Measurements from ENCODE around the gene B4GALT4.

DNA sequence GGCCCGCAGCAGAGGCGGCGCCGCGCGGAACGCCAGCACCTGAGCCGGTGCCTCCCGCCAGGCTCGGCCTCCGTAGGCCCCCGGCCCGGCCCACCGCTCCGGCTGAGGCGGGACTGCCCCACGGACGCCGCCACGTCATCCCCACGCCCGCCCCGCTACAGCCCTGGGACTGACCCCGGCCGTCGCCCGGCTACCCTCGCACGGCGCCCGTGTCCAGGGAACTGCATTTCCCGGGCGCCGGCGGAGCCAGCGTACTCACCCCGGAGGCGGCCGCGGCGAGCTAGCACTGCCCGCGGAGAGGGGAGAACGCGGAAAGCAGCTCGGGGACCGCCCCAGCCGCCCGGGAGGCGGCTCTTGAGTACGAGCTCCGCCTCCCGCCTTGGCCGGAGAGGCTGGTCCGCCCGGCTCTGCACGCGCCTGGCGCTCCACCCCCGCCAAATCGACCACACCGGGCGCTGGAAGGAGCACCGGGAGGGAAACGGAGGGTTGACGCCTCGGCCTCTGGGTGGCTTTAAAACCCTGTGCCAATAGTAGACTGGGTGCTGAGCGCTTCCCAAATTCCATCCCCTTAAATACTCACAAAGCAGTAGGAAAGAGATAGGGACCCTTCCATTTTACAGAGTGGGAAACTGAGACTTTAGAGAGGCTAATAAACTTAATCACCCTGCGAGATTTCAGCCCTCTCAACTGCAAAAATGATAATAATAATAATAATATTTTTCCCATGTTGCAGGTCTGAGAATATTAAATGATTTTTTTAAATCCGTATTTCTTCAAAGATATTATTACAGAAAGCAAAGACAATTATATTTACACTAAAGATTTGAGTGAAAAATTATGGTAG is at the start of gene B4GALT4:
- TF ChIP-seq POLR2A (IDR thresholded peaks at IDR 0.05; ENCODE audit: low read length) (peak; percentile 80), RFX5 (IDR thresholded peaks at IDR 0.05) (no peak), KDM1A (IDR thresholded peaks at IDR 0.05; ENCODE audit: low read depth) (peak; percentile 88), RAD21 (conservative IDR thresholded peaks at IDR 0.05 in 1 of 2, IDR thresholded peaks at IDR 0.05 in 1 of 2) (peak in 1 of 2 experiments; percentile 10; a peak in 1 of 5 replicates), MYC (IDR thresholded peaks at IDR 0.05; ENCODE audit: borderline replicate concordance, low read length) (no peak), BHLHE40 (IDR thresholded peaks at IDR 0.05; ENCODE audit: low read depth, low read length) (peak; percentile 33; the same call in 1 of the 2 replicates), EHMT2 (IDR thresholded peaks at IDR 0.05; ENCODE audit: low read depth) (no peak)
- TF ChIP-seq, protein P1, sequence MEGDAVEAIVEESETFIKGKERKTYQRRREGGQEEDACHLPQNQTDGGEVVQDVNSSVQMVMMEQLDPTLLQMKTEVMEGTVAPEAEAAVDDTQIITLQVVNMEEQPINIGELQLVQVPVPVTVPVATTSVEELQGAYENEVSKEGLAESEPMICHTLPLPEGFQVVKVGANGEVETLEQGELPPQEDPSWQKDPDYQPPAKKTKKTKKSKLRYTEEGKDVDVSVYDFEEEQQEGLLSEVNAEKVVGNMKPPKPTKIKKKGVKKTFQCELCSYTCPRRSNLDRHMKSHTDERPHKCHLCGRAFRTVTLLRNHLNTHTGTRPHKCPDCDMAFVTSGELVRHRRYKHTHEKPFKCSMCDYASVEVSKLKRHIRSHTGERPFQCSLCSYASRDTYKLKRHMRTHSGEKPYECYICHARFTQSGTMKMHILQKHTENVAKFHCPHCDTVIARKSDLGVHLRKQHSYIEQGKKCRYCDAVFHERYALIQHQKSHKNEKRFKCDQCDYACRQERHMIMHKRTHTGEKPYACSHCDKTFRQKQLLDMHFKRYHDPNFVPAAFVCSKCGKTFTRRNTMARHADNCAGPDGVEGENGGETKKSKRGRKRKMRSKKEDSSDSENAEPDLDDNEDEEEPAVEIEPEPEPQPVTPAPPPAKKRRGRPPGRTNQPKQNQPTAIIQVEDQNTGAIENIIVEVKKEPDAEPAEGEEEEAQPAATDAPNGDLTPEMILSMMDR (IDR thresholded peaks at IDR 0.05), result no peak
- TF ChIP-seq, protein P2, sequence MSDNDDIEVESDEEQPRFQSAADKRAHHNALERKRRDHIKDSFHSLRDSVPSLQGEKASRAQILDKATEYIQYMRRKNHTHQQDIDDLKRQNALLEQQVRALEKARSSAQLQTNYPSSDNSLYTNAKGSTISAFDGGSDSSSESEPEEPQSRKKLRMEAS (IDR thresholded peaks at IDR 0.05), result peak; percentile 96
- TF ChIP-seq, protein P3, sequence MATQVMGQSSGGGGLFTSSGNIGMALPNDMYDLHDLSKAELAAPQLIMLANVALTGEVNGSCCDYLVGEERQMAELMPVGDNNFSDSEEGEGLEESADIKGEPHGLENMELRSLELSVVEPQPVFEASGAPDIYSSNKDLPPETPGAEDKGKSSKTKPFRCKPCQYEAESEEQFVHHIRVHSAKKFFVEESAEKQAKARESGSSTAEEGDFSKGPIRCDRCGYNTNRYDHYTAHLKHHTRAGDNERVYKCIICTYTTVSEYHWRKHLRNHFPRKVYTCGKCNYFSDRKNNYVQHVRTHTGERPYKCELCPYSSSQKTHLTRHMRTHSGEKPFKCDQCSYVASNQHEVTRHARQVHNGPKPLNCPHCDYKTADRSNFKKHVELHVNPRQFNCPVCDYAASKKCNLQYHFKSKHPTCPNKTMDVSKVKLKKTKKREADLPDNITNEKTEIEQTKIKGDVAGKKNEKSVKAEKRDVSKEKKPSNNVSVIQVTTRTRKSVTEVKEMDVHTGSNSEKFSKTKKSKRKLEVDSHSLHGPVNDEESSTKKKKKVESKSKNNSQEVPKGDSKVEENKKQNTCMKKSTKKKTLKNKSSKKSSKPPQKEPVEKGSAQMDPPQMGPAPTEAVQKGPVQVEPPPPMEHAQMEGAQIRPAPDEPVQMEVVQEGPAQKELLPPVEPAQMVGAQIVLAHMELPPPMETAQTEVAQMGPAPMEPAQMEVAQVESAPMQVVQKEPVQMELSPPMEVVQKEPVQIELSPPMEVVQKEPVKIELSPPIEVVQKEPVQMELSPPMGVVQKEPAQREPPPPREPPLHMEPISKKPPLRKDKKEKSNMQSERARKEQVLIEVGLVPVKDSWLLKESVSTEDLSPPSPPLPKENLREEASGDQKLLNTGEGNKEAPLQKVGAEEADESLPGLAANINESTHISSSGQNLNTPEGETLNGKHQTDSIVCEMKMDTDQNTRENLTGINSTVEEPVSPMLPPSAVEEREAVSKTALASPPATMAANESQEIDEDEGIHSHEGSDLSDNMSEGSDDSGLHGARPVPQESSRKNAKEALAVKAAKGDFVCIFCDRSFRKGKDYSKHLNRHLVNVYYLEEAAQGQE (IDR thresholded peaks at IDR 0.05), result no peak; the same call in 1 of the 2 replicates
- TF ChIP-seq, protein P4, sequence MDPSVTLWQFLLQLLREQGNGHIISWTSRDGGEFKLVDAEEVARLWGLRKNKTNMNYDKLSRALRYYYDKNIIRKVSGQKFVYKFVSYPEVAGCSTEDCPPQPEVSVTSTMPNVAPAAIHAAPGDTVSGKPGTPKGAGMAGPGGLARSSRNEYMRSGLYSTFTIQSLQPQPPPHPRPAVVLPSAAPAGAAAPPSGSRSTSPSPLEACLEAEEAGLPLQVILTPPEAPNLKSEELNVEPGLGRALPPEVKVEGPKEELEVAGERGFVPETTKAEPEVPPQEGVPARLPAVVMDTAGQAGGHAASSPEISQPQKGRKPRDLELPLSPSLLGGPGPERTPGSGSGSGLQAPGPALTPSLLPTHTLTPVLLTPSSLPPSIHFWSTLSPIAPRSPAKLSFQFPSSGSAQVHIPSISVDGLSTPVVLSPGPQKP (IDR thresholded peaks at IDR 0.05; ENCODE audit: low read depth, low read length), result no peak

Data from A549 (cell line).